ENCODE data around the gene CAB39.
"Not testable (repeated sequence)": the region's sequence is repeated elsewhere in the genome, so short reads cannot be mapped to it uniquely, and the experiment has no call there.

CAB39 gene

DNA sequence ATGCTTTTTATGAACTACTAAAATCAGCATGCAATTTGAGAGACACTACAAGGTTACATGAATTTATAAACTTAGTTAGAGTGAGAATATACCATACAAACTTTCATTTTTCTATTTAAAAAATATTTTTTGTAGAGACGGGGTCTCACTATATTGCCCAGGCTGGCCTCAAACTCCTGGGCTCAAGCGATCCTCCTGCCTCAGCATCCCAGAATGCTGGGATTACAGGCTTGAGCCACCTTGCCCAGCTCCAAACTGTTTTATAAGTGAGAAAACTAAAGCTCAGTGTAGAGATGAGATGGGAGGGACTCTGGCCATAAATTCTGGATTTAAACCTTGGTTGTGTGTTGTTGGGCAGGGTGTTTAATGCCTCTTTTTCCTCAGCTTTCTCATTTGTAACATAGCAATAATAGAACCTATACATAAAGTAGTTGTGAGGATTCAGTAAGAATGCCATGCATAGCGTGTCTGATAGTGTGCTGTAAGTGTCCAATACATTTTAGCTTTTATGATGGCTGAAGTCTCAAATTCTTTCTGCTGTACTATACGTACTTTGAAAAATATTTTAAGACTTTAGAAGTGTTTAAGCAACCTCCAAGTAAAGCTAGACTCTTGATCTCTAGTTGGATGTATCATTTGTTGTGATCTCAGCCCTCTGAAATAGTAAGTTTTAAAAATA lies 9.7 kb downstream of the CAB39 start:
- H3K4me3 ChIP-seq (ENCODE audit: low read depth, low read length), result no peak overlapping the region
- no peak for DNase-seq (ENCODE audit: low read depth)
- TF ChIP-seq, protein P1, sequence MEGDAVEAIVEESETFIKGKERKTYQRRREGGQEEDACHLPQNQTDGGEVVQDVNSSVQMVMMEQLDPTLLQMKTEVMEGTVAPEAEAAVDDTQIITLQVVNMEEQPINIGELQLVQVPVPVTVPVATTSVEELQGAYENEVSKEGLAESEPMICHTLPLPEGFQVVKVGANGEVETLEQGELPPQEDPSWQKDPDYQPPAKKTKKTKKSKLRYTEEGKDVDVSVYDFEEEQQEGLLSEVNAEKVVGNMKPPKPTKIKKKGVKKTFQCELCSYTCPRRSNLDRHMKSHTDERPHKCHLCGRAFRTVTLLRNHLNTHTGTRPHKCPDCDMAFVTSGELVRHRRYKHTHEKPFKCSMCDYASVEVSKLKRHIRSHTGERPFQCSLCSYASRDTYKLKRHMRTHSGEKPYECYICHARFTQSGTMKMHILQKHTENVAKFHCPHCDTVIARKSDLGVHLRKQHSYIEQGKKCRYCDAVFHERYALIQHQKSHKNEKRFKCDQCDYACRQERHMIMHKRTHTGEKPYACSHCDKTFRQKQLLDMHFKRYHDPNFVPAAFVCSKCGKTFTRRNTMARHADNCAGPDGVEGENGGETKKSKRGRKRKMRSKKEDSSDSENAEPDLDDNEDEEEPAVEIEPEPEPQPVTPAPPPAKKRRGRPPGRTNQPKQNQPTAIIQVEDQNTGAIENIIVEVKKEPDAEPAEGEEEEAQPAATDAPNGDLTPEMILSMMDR (IDR thresholded peaks at IDR 0.05; ENCODE audit: low read depth, low read length, missing control alignments), result no peak

DNA sequence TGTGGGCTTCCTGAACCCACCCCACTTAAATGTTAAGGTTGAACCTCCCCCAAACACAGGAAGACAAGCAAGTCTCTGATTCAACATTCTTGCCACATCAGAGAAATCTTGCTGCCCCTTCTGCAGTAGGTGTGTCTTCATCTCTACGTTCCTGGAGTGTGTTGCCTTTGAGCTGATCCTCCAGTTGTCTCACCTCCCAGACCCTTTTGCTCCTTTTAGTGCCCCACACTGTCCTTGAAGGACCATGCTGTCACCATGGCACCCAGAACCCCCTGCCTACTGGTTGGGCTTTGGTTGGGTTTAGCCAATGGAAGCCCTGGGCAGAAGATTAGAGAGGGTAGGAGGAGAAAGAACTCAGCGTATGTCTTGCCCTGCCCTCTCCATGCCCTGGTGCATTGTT lies 10.7 kb downstream of the CAB39 start:
- H3K4me3 ChIP-seq (ENCODE audit: low read depth, low read length), result no peak overlapping the region
- TF ChIP-seq, protein P1 (IDR thresholded peaks at IDR 0.05; ENCODE audit: low read depth, low read length, missing control alignments), result no peak
- DNase-seq (ENCODE audit: low read depth), result no peak

DNA sequence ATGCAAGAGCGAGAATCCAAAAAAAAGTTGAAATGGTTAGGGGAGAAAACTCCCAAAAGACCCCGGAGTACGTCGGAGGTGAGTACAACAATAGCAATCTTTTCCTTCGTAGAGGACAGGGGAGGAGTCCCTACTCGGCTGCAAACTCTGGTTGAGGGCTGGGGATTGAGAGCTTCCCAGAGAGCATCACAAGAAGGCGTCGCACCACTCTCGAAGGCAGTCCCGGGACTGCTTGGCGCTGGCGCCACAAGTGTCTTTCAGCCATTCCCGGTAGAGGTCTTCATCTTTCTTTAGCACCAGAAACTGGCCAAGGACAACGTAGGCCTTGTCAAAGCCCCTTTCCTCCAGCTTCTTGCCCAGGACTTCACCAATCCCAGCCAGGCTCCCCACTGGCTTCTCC lies 12.3 kb downstream of the CAB39 start:
- not testable (repeated sequence) for H3K4me3 ChIP-seq (ENCODE audit: low read depth, low read length); DNase-seq (ENCODE audit: low read depth)

DNA sequence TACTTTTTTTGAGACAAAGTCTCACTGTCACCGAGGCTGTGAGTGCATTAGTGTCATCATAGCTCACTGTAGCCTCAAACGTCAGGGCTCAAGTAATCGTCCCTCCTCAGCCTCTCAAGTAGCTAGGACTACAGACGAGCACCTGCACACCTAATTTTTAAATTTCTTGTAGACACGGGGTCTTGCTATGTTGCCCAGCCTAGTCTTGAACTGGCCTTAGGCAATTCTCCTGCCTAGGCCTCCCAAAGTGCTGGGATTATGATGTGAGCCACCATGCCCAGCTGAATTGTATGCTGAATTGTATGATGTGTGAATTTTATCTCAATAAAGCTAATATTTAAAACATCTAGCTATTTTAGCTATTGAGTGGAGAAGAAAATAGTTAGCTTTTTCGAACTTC lies 18.9 kb downstream of the CAB39 start:
- DNase-seq (ENCODE audit: low read depth), result no peak
- no peak overlapping the region for H3K4me3 ChIP-seq (ENCODE audit: low read depth, low read length)
- TF ChIP-seq, protein P1 (IDR thresholded peaks at IDR 0.05; ENCODE audit: low read depth, low read length, missing control alignments), result no peak

DNA sequence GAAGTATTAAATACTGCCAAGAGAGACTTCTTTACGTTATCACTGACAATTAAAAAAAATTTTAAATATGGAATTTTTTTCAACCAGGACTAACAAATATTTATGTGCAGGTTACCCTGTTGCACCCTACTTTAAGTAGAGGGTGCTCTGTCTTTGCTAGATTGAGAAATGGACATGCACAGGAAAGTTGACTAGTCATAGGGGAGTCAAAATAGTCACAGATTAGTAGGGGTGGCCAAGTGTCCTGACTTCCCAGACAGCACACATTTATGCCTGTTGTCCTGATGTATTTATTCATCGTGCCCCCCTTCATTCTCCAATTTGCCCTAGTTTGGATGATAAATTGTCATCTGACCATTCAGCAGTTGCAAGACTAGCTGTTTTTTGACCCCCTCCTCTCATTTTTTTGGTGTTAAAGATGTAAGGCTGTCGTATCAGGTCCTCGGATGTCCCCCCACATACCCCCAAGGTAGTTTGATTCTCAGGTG lies 20.3 kb downstream of the CAB39 start:
- DNase-seq (ENCODE audit: low read depth), result no peak
- TF ChIP-seq, protein P1 (IDR thresholded peaks at IDR 0.05; ENCODE audit: low read depth, low read length, missing control alignments), result no peak
- H3K4me3 ChIP-seq (ENCODE audit: low read depth, low read length), result no peak overlapping the region

DNA sequence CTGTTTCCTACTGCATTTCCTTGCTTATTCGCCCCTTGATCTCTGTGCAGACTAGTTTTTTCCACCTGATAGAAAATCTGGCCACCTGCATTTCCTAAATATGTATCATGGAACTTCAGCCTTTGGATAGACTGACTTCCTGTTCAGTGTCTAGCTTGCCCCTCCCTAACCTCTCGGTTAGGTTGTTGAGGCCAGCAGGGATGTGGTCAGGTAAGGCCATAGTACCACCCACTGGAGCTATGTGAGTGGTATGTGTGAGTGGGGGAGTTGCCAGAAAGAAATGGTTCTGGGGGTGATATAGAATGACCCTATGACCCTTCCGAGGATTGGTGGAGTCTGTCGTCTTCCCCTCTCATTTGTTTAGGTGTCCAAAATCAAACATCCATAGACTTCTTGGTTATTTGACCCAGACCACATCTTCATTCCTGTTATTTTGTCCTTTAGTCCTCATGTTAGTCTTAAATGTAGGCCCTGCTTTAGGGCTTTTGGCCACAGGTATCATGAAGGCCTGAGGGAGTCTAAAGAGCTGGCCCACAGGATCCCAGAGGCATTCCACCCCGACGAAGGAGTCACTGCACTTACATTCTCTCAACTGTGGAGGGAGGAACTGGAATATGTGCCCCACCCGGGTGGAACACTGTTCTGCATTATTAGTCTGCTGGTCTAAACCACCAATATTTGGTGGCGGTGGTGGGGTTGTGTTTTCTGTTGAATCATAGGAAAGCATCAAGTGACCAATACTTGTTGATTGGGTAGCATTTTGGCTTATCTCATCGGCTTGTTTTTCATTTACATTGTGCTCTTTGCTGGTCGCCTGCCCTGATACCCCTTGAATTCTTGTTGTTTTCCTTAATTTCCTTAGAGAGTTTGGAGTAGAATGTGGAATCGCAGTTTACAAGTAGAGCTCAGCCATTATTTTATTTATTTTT lies 21.9 kb downstream of the CAB39 start:
- DNase-seq (ENCODE audit: low read depth), result no peak
- no peak overlapping the region for H3K4me3 ChIP-seq (ENCODE audit: low read depth, low read length)
- TF ChIP-seq, protein P1 (IDR thresholded peaks at IDR 0.05; ENCODE audit: low read depth, low read length, missing control alignments), result no peak

DNA sequence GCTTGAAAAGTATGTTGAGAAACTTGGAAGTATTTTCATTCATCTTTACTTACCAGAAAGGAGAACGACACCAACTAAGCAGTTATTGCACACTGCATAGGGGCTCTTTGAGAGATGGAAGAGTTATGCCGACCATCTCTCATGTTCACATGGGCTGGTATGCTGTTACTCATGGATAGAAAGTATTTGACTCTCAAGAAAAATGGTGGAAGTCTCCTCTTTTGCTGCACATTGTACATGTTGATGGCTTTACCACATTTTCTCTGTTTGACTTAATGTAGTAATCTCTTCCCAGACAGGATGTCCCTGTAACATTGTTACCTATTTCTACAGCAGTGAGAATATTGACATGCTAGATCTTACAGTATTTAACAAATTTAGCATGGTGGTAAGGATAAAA lies 23.2 kb downstream of the CAB39 start:
- TF ChIP-seq, protein P1 (IDR thresholded peaks at IDR 0.05; ENCODE audit: low read depth, low read length, missing control alignments), result no peak
- no peak overlapping the region for H3K4me3 ChIP-seq (ENCODE audit: low read depth, low read length)
- DNase-seq (ENCODE audit: low read depth), result no peak

All from GM12864 (cell line).